Measurements from ENCODE around the gene N4BP2L2. TPM values are rescaled to one million over a fixed set of nuclear protein-coding genes. Genes with fewer than 3 reads are reported as not detected.

The N4BP2L2 gene
- total RNA-seq, 1 donor from 2014 or later = 218 TPM

Other genes with a start within 250 kb of the N4BP2L2 start
- gene ZAR1L, start 223.4 kb downstream of the N4BP2L2 start, total RNA-seq = not detected in 2 replicates
- 1.9 and 4.9 TPM in 2 replicates for gene BRCA2, start 223.3 kb downstream of the N4BP2L2 start, total RNA-seq
- gene N4BP2L1, start 110.7 kb downstream of the N4BP2L2 start, total RNA-seq = 2.4 and 5.9 TPM in 2 replicates
- 11.7 and 15.0 TPM in 2 replicates for gene PDS5B, start 47.7 kb upstream of the N4BP2L2 start, total RNA-seq